ENCODE results near the gene NUDT16.
"Not testable (repeated sequence)": the region's sequence is repeated elsewhere in the genome, so short reads cannot be mapped to it uniquely, and the experiment has no call there.

The NUDT16 gene

DNA sequence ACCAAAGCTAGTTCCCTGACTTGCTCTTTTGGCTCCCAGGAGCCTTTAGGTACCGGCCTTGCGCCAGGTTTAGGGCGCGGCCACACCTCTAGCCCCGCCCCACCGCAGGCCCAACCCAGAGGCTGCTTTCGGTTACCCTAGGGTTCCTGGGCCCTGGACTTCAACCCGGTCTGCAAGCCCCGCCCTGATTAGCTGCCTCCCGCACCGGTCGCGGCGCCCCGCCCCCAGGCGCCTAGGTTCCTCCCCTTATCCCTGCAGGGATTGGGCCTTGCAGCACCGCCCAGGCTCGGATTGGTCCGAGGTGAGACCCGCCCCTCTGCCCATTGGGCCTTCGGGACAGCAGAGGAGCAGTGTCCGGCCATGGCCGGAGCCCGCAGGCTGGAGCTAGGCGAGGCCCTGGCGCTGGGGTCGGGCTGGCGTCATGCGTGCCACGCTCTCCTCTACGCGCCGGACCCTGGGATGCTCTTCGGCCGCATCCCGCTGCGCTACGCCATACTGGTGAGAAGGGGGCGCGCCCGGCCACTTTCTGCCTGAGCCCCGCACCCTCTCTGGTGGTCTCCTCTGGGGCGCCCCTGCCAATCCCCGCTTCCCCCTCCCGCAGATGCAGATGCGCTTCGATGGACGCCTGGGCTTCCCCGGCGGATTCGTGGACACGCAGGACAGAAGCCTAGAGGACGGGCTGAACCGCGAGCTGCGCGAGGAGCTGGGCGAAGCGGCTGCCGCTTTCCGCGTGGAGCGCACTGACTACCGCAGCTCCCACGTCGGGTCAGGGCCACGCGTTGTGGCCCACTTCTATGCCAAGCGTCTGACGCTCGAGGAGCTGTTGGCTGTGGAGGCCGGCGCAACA lies at the start of gene NUDT16:
Gene NUDT16, plus strand, starts transcription at position 330 of the 847 bp plus-strand sequence. Its CDS starts 31 bp downstream, at position 361.
- DNase-seq (ENCODE audit: low read depth), result peak; percentile 92

- no peak for DNase-seq (ENCODE audit: low read depth)
Measured at GRCh38 chr3:131338948-131339640, 42.5 kb upstream of the NUDT16 start.

DNA sequence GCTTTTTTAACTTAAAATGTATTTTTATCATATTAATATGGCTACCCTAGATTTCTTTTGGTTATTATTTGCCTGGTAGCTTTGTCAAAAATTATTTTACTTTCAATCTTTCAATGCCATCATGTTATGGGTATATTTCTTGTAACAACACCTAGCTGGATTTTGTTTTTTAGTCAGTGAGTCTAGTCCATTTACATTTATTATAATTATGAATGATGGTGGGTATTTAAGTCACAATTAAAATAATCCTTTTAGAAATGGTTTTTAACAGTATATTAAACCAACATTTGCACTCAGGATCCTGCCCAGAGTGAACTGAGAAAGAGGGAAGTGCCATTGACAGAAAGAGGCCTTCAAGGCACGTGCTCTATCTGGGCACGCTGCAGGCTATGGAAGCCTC lies 39.8 kb upstream of the NUDT16 start:
- DNase-seq (ENCODE audit: low read depth), result no peak

DNA sequence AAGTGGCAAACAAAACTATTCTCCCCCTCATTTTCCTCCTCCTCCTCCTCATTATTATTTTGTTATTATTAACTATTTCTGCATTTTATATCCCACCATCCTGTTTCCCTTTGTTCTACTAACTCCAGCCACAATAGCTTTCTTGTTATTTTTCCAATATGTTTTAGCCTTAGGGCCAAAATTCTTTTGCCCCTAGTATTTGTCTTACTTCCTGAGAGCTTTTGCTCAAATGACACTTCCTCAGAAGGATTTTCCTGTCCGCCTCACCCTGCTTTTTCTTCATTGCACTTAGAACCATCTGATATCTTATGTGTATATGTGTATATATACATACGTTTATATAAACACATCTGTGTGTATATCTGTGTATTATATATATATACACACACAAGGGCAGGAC lies 32.7 kb upstream of the NUDT16 start:
- no peak for DNase-seq (ENCODE audit: low read depth)

GRCh38 chr3:131349454-131349853 lies 32.1 kb upstream of the NUDT16 start:
- no peak for DNase-seq (ENCODE audit: low read depth)

DNA sequence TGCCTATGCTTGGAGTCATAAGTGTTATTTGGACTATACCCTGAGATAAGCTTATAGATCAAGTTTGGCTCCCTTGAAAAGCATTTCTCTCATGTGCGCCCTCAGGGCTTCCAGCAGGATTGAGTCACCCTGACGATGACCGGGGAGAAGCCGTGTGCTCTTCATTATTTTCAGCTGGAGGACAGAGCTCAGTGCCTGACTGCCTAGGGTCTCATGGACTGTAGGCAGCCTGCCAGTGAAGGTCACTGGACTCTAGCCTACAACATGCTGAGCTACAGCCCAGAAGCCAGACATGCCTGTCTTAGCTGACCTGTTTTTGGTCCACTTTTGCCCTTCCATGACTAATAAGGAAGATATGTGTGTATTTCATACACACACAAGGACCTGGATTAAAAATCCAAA lies 31.6 kb upstream of the NUDT16 start:
- no peak for DNase-seq (ENCODE audit: low read depth)

GRCh38 chr3:131350506-131350905 lies 31.1 kb upstream of the NUDT16 start:
- no peak for DNase-seq (ENCODE audit: low read depth)

DNA sequence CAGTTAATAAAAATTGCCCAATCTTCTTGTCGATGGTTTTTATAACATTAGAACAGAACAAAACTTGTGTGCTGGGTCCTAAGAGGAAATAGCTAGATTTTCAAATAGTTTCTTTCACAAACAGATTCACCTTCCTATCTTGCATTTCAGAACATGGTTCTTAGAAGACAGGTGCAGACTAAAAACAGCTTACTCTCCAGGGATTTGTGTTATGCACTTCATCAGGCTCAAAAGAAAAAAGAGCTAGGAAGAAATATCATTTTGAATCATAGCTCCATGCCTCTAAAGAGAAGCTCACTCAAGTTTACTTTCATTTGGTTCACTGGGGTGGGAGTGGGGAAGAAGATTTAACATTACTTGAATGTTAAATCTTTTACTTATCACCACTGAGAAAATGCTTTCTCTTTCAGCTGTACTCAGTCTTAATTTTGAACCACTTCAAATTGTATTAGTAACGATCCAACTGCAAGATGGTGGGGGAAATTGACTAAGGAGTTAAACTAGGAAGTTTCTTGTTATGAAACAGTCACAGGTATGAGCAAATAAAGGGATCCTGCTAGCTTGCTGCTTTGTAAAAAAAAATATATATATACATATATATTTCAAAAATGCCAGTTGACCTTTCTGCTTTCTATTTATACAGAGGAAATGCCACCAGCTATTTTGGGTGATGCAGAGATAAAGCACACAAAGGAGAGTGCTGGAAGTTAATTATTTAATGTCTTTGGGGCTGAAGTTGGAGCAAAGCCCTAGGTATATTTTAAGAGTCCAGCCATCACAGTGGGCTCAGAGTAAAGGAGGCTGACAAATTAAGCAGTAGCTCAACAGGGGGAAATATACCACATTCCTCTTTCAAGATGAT lies 28.3 kb upstream of the NUDT16 start:
- no peak for DNase-seq (ENCODE audit: low read depth)

GRCh38 chr3:131353986-131354385 lies 27.6 kb upstream of the NUDT16 start:
- no peak for DNase-seq (ENCODE audit: low read depth)

- no peak for DNase-seq (ENCODE audit: low read depth)
Measured at GRCh38 chr3:131356006-131356595, 25.5 kb upstream of the NUDT16 start.

GRCh38 chr3:131357275-131357674 lies 24.3 kb upstream of the NUDT16 start:
- DNase-seq (ENCODE audit: low read depth), result no peak

- no peak for DNase-seq (ENCODE audit: low read depth)
Measured at GRCh38 chr3:131360191-131360755, 21.3 kb upstream of the NUDT16 start.

GRCh38 chr3:131361066-131361463 lies 20.5 kb upstream of the NUDT16 start:
- DNase-seq (ENCODE audit: low read depth), result not testable (repeated sequence)

DNA sequence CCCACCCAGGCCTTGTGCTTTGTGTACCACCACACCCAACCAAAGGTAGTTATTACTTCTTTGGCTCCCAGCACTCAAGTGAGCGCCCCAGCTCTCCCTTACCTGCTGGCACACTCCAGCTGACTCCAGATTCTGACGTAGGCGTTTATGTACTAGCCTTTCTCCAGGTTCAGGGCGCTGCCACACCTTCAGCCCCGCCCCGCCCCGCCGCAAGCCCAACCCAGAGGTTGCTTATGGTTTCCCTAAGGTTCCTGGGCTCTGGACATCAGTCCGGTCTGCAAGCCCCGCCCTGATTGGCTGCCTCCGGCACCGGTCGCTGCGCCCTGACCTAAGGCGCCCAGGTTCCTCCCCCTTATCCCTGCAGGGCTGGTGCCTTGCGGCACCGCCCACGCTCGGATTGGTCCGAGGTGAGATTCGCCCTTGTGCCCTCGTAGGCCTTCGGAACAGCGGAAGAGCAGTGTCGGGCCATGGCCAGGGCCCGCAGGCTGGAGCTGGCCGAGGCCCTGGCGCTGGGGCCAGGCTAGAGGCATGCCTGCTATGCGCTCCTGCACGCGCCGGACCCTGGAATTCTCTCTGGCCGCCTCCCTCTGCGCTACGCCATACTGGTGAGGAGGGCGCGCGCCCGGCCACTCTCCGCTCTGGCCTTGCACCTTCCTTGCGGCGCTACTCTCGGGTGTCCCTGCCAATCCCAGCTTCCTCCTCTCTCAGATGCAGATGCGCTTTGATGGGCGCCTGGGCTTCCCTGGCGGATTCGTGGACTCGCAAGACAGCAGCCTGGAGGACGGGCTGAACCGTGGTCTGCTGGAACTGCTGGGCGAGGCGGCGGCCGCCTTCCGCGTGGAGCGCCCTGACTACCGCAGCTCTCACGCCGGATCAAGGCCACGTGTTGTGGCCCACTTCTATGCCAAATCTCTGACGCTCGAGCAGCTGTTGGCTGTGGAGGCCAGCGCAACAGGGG lies 19.8 kb upstream of the NUDT16 start:
- DNase-seq (ENCODE audit: low read depth), result no peak

DNA sequence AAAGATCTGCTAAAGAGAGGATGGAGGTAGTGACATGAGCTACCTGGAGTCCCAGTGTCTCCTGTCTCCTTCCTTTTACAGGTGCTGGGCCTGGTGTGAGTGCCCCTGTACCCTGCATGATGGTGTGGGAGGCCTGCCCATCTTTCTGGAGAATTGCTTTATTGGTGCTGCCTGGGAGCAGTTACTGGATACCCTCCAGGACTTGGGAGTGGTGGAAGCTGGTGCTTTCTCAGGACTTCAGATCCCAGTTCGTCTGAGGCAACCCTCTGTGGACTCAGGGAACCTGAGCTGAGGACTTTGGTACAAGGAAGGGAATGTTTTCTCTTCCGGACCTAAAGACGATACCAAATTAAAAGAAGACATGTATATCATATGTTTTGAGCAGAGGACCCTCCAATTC lies 18.3 kb upstream of the NUDT16 start:
- no peak for DNase-seq (ENCODE audit: low read depth)

- DNase-seq (ENCODE audit: low read depth), result no peak
Measured at GRCh38 chr3:131370935-131371687, 10.5 kb upstream of the NUDT16 start.

GRCh38 chr3:131371688-131372066 lies 9.9 kb upstream of the NUDT16 start:
- DNase-seq (ENCODE audit: low read depth), result no peak

- no peak for DNase-seq (ENCODE audit: low read depth)
Measured at GRCh38 chr3:131374741-131375140, 6.8 kb upstream of the NUDT16 start.

DNA sequence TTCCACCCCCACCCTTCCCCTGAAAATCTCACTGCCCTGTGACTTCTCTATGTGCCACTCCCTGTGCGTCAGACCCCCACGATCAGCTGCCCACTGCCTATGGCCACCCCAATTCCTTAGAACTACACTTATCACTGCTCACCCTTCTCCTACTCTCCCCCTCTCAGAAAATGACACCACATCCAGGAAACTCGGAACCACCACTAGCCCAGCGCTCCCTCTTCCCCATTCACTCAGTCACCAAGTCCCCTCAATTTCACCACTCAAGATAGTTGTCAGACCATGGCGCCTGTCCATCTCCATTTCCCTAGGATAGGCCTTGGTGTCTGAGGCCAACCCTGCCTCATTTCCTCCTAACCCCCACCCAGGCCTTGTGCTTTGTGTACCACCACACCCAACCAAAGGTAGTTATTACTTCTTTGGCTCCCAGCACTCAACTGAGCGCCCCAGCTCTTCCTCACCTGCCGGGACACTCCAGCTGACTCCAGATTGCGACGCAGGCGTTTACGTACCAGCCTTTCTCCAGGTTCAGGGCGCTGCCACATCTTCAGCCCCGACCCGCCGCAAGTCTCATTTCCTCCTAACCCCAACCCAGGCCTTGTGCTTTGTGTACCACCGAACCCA lies 641 bp upstream of the NUDT16 start:
- DNase-seq (ENCODE audit: low read depth), result not testable (repeated sequence)

Measured in stimulated activated CD8-positive, alpha-beta memory T cell treated with anti-CD3 and anti-CD28 coated beads, Interleukin-7, amount 100 ng/mL, for 24 hours (primary cell).